Common myeloid progenitor, CD34-positive (primary cell): Measurements from ENCODE around the gene SLC19A3.

Experiments used
- CTCF ChIA-PET: fragments of 350-600 bp; sonication (Branson Sonifier 250); formaldehyde crosslinking; loops from one replicate; lab custom pipeline; 2021; ENCODE audit warnings: antibody characterized with exemption; lab: Charles Lee
- POLR2A ChIA-PET: fragments of 350-600 bp; sonication (Branson Sonifier 250); formaldehyde crosslinking; loops from one replicate; lab custom pipeline; 2021; ENCODE audit warnings: antibody characterized with exemption; lab: Charles Lee
- DNase-seq, 3 donors: peaks; one replicate each; pipeline versions ENCODE4 v3.0.0 to v3.0.0-alpha.2; 2013
- H3K27ac ChIP-seq, 2 experiments: 1 replicate in 1 of 2; 2 replicates in 1 of 2; pipeline ENCODE4 v1.7.0; 2013; ENCODE audit warnings: inconsistent platforms in 2 of 2, low read length in 2 of 2, mild to moderate bottlenecking in 2 of 2, low read depth in 1 of 2, moderate library complexity in 1 of 2; ENCODE audit not compliant: severe bottlenecking in 2 of 2, insufficient read depth in 1 of 2, poor library complexity in 1 of 2
- H3K27me3 ChIP-seq, 5 experiments: replicated peaks in 2 of 5; 1 replicate in 3 of 5; 2 replicates in 2 of 5; pipeline versions ENCODE4 v1.6.1 to v1.7.0; 2013; ENCODE audit warnings: low read length in 4 of 5, mild to moderate bottlenecking in 2 of 5, moderate library complexity in 2 of 5, inconsistent platforms in 1 of 5; ENCODE audit not compliant: insufficient read depth in 5 of 5, control insufficient read depth in 4 of 5
- H3K36me3 ChIP-seq, 4 experiments: 1 replicate in 2 of 4; 2 replicates in 2 of 4; pipeline versions ENCODE4 v1.6.1 to v1.7.0; 2013; ENCODE audit warnings: low read length in 3 of 4, control low read depth in 1 of 4, mild to moderate bottlenecking in 1 of 4; ENCODE audit not compliant: control insufficient read depth in 4 of 4, insufficient read depth in 4 of 4
- H3K4me1 ChIP-seq, 4 experiments: 1 replicate in 3 of 4; 2 replicates in 1 of 4; pipeline versions ENCODE4 v1.6.1 to v1.7.1; 2013; ENCODE audit warnings: low read length in 3 of 4, mild to moderate bottlenecking in 3 of 4, control low read depth in 1 of 4, inconsistent platforms in 1 of 4, moderate library complexity in 1 of 4; ENCODE audit not compliant: control insufficient read depth in 4 of 4, insufficient read depth in 4 of 4; ENCODE audit errors: control extremely low read depth in 1 of 4
- H3K4me3 ChIP-seq, 7 experiments: 1 replicate in 4 of 7; 2 replicates in 3 of 7; pipeline versions ENCODE4 v1.5.1 to v1.7.0; 2013; ENCODE audit warnings: mild to moderate bottlenecking in 7 of 7, low read length in 6 of 7, moderate library complexity in 6 of 7, inconsistent platforms in 2 of 7, low read depth in 2 of 7, control low read depth in 1 of 7; ENCODE audit not compliant: insufficient read depth in 4 of 7, control insufficient read depth in 1 of 7; ENCODE audit errors: extremely low read depth in 1 of 7
- H3K9me3 ChIP-seq, 5 experiments: 1 replicate in 4 of 5; 2 replicates in 1 of 5; pipeline versions ENCODE4 v1.6.1 to v1.7.1; 2013; ENCODE audit warnings: low read length in 4 of 5, mild to moderate bottlenecking in 2 of 5, inconsistent platforms in 1 of 5, low read depth in 1 of 5, moderate library complexity in 1 of 5; ENCODE audit not compliant: control insufficient read depth in 4 of 5, insufficient read depth in 2 of 5; ENCODE audit errors: control extremely low read depth in 1 of 5
- WGBS: methylation state at CpG from one replicate; pipeline ENCODE4 v1.1.5; 2013; ENCODE audit not compliant: insufficient coverage; 5-methylcytosine and 5-hydroxymethylcytosine counted together

Gene SLC19A3

GRCh38 chr2:227661025-227661649 is 56.7 kb downstream of the SLC19A3 start:
- no peaks in the 10 kb centered on the region for H3K4me1 ChIP-seq
- ChIA-PET CTCF (interaction anchor here (1.4 kb wide), 1 partner anchor 20 kb away, joined by 3 read pairs; no protein-coding TSS in a partner anchor), POLR2A (no interaction called here)
- H3K9me3 ChIP-seq: no peaks in the 10 kb centered on the region
- no peak overlapping the region for H3K27ac ChIP-seq
- no peaks in the 10 kb centered on the region for H3K36me3 ChIP-seq
- H3K4me3 ChIP-seq: no peak overlapping the region
- WGBS: 83% methylated on average over 2 of the region's 7 CpGs
- H3K27me3 ChIP-seq: peaks cover 0 to 8% (median 0%) of the 10 kb centered on the region in 5 experiments
- DNase-seq: no peak

DNA sequence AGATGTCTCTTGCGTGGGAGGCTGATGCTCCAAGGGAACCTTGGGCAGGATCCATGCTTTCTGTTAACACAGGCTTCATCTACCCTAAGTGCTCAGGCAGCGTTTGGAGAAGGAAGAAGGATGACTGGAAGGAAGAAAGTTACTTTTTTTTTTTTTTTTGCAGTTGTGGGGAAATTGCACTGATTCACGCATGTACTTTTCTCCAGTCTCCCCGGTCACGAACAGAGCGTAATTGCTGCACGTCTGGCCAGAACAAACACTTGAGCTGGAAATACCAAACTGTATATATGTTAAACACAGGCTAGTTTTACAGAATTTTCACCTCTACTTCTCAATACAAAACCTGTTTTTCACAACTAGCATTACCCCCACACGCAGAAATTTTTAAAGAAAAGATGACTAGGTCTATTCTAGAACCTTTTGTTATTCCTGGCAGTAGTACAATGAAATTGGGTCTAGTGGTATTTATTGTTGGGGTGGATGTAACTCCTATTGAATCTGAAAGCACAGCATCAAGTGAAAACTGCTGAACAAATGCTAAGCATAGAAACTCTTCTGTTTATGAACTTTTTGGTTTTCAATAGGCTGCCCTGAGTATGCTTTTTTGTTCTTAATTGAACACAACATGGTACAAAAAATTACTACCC is 60.5 kb downstream of the SLC19A3 start:
- POLR2A ChIA-PET: no interaction called here

DNA sequence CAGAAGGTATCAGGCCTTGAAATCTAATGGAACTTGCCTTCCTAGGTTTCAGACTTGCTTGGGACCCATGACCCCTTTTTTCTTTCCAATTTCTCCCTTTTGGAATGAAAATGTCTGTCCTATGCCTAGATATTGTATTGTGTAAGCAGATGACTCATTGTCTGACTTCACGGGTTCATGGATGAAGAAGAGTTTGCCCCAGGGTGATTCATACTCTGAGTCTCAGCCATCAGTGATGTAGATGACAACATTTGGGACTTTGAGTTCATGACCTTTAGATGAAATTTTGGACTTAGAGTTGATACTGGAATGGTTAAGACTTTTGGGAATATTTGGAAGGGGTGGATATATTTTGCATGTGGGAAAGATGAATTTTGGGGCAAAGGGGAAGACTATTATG is 62.4 kb downstream of the SLC19A3 start:
- Histone ChIP-seq H3K4me3 (no peak overlapping the region), H3K9me3 (no peaks in the 10 kb centered on the region), H3K36me3 (no peaks in the 10 kb centered on the region), H3K4me1 (no peaks in the 10 kb centered on the region), H3K27ac (no peak overlapping the region), H3K27me3 (peaks cover 0 to 2% (median 0%) of the 10 kb centered on the region in 5 experiments)
- DNase-seq: no peak
- POLR2A ChIA-PET: no interaction called here
- 100% methylated on average over 1 of the region's 1 CpG for WGBS
- CTCF ChIA-PET: no interaction called here

More for the DNA sequence above, 60.5 kb downstream of the SLC19A3 start:
- H3K4me3 ChIP-seq: no peak overlapping the region
- no peak for DNase-seq
- CTCF ChIA-PET: interaction anchor here (1.2 to 2.0 kb wide), 4 partner anchors 9 to 205 kb away, joined by 3 to 15 read pairs (median 8); no protein-coding TSS in a partner anchor
- H3K4me1 ChIP-seq: no peaks in the 10 kb centered on the region
- H3K27me3 ChIP-seq: no peaks in the 10 kb centered on the region
- 100% methylated on average over 1 of the region's 8 CpGs for WGBS
- no peaks in the 10 kb centered on the region for H3K9me3 ChIP-seq
- no peak overlapping the region for H3K27ac ChIP-seq
- no peaks in the 10 kb centered on the region for H3K36me3 ChIP-seq

- no peak for DNase-seq
- POLR2A ChIA-PET: no interaction called here
- 90% methylated on average over 1 of the region's 1 CpG for WGBS
- no peak overlapping the region for H3K27ac ChIP-seq
- H3K9me3 ChIP-seq: no peaks in the 10 kb centered on the region
- no peaks in the 10 kb centered on the region for H3K36me3 ChIP-seq
- peaks cover 0 to 2% (median 0%) of the 10 kb centered on the region in 5 experiments for H3K27me3 ChIP-seq
- H3K4me1 ChIP-seq: no peaks in the 10 kb centered on the region
- CTCF ChIA-PET: no interaction called here
- no peak overlapping the region for H3K4me3 ChIP-seq
Observed at GRCh38 chr2:227654426-227654825, 63.4 kb downstream of the SLC19A3 start.

DNA sequence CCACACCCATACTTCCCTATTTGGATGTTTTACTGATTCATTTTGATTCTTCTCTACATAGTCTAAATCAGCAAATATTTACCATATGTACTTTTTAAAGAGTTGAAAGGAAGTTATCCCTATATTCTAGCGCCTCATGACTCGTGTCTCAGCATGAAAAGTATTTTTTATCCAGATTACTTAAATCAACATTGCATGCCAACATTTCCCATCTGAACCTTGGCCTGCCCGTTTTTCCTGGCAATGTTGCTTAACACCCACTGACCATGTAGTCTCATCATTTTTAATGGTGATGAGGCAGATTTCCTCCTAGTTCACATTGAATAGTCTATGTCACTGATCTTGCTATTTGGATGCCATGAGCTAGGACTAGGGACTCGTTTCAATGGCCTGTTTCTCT is 64.4 kb downstream of the SLC19A3 start:
- WGBS: 100% methylated on average over 2 of the region's 4 CpGs
- ChIA-PET POLR2A (no interaction called here), CTCF (no interaction called here)
- no peaks in the 10 kb centered on the region for H3K36me3 ChIP-seq
- peaks cover 0 to 2% (median 0%) of the 10 kb centered on the region in 5 experiments for H3K27me3 ChIP-seq
- no peak for DNase-seq
- H3K4me1 ChIP-seq: no peaks in the 10 kb centered on the region
- H3K9me3 ChIP-seq: no peaks in the 10 kb centered on the region
- no peak overlapping the region for H3K4me3 ChIP-seq
- H3K27ac ChIP-seq: no peak overlapping the region

GRCh38 chr2:227643990-227644551 is 73.8 kb downstream of the SLC19A3 start:
- CTCF ChIA-PET: interaction anchor here (0.7 to 1.6 kb wide), 3 partner anchors 14 to 122 kb away, joined by 3 to 6 read pairs (median 3); no protein-coding TSS in a partner anchor
- Histone ChIP-seq H3K27me3 (no peaks in the 10 kb centered on the region), H3K4me3 (no peak overlapping the region), H3K27ac (no peak overlapping the region), H3K4me1 (peaks cover 0 to 2% (median 0%) of the 10 kb centered on the region in 4 experiments), H3K9me3 (no peaks in the 10 kb centered on the region), H3K36me3 (no peaks in the 10 kb centered on the region)
- POLR2A ChIA-PET: no interaction called here
- WGBS: 100% methylated on average over 3 of the region's 5 CpGs
- DNase-seq: no peak

GRCh38 chr2:227642656-227643055 is 75.2 kb downstream of the SLC19A3 start:
- DNase-seq: no peak
- Histone ChIP-seq H3K36me3 (no peaks in the 10 kb centered on the region), H3K4me3 (no peak overlapping the region), H3K9me3 (no peaks in the 10 kb centered on the region), H3K4me1 (peaks cover 0 to 2% (median 0%) of the 10 kb centered on the region in 4 experiments), H3K27me3 (no peaks in the 10 kb centered on the region), H3K27ac (no peak overlapping the region)
- 83% methylated on average over 1 of the region's 2 CpGs for WGBS
- POLR2A ChIA-PET: no interaction called here
- CTCF ChIA-PET: no interaction called here
